Spleen (tissue), 11 donors: ENCODE results near the gene SMTN. TPM values are rescaled to one million over a fixed set of nuclear protein-coding genes. Genes with fewer than 3 reads are reported as not detected.

Experiments
- DNase-seq: peaks from one replicate; pipeline ENCODE4 v3.0.0-alpha.2; 2020
- H3K27ac ChIP-seq, 8 donors: fragments of 200-600 bp; sonication (generic) in 7 of 8; 1 replicate in 4 of 8; 2 replicates in 4 of 8; pipeline versions ENCODE4 v1.5.0 to v1.8.0; 2016 to 2021; ENCODE audit warnings: inconsistent platforms in 4 of 8, mild to moderate bottlenecking in 4 of 8, moderate library complexity in 1 of 8
- H3K27me3 ChIP-seq, 7 donors: fragments of 200-600 bp; sonication (generic) in 6 of 7; replicated peaks in 1 of 7; 1 replicate in 4 of 7; 2 replicates in 3 of 7; pipeline versions ENCODE4 v1.5.0 to v1.8.0; 2016 to 2021; ENCODE audit warnings: inconsistent platforms in 3 of 7, mild to moderate bottlenecking in 1 of 7
- H3K36me3 ChIP-seq, 6 donors: fragments of 200-600 bp; sonication (generic) in 5 of 6; 1 replicate in 4 of 6; 2 replicates in 2 of 6; pipeline versions ENCODE4 v1.5.0 to v1.8.0; 2016 to 2021; ENCODE audit warnings: inconsistent platforms in 2 of 6
- H3K4me1 ChIP-seq, 6 donors: fragments of 200-600 bp; sonication (generic) in 5 of 6; 1 replicate in 3 of 6; 2 replicates in 3 of 6; pipeline versions ENCODE4 v1.5.0 to v1.8.0; 2016 to 2021; ENCODE audit warnings: inconsistent platforms in 3 of 6
- H3K4me3 ChIP-seq, 8 donors: fragments of 200-600 bp; sonication (generic) in 7 of 8; 1 replicate in 4 of 8; 2 replicates in 4 of 8; pipeline versions ENCODE4 v1.5.0 to v1.8.0; 2016 to 2021; ENCODE audit warnings: inconsistent platforms in 4 of 8, mild to moderate bottlenecking in 4 of 8, moderate library complexity in 2 of 8
- H3K9me3 ChIP-seq, 8 donors: fragments of 200-600 bp; sonication (generic) in 7 of 8; 1 replicate in 4 of 8; 2 replicates in 4 of 8; pipeline versions ENCODE4 v1.5.0 to v1.8.0; 2016 to 2021; ENCODE audit warnings: inconsistent platforms in 4 of 8
- CTCF ChIP-seq, 11 experiments: fragments of 200-600 bp in 7 of 11; fragments of 450-650 bp in 4 of 11; sonication (generic) in 4 of 11; IDR thresholded peaks in 8 of 11; conservative IDR thresholded peaks in 3 of 11; 1 replicate in 7 of 11; 2 replicates in 4 of 11; pipeline versions ENCODE4 v1.4.0 to v1.8.0; 2016 to 2021; ENCODE audit warnings: antibody characterized with exemption in 11 of 11, inconsistent platforms in 4 of 11, mild to moderate bottlenecking in 1 of 11
- POLR2A ChIP-seq, 3 donors: fragments of 450-650 bp; IDR thresholded peaks; one replicate each; pipeline ENCODE4 v1.5.1; 2017; ENCODE audit warnings: antibody characterized with exemption in 3 of 3, mild to moderate bottlenecking in 1 of 3
- POLR2AphosphoS5 ChIP-seq, 3 donors: sonication (generic); formaldehyde crosslinking; IDR thresholded peaks; one replicate each; pipeline ENCODE4 v1.5.1; 2017; ENCODE audit warnings: antibody characterized with exemption in 3 of 3
- WGBS, 5 donors: extraction: QIAGEN DNeasy Blood & Tissue Kit in 3 of 5; methylation state at CpG; one replicate each; pipeline versions ENCODE4 v1.1.5 to v1.1.7; 2013 to 2018; 5-methylcytosine and 5-hydroxymethylcytosine counted together
- intact Hi-C: fragments of 100-400 bp; cut with DNase I; formaldehyde crosslinking; loops from one replicate; pipeline ENCODE4 v1.15.0; 2023; ENCODE audit warnings: low total_unique reads
- polyA plus RNA-seq, 3 donors: library from polyadenylated mRNA; stranded (reverse); fragments of 200-250 nt; gene quantifications; one replicate each; pipeline ENCODE4 v1.2.1, GENCODE V29; 2013
- total RNA-seq, 7 donors: library from RNA; depleted of rRNA in 3 of 7; stranded (reverse); fragments of >200 nt in 3 of 7; fragmentation: NEBNext Ultra II Directional in 4 of 7; extraction: Animal tissue kit (Norgen Biotek cat#: 25700) in 4 of 7; gene quantifications; one replicate each; pipeline versions ENCODE4 v1.1.0 to v1.2.1, GENCODE V29; 2016 to 2021
- donor health status: healthy with polysubstance abuse.
- donor health status: DM: no; HTN: no; CAD: no; lungs with moderate emphysema.
- donor health status: DM: no; HTN: no; CAD: no.
- donor health status: Bipolar disorder and iron deficiency.
- donor health status: healthy.
- donor health status: DM: no; HTN: no; CAD: no.
- donor health status: DM: yes; HTN: yes; CAD: no.

SMTN gene
- total and polyA plus RNA-seq, 10 donors: 21.2 to 230 (median 158) TPM

- 42 to 64% (median 56%) methylated on average over 9 of the region's 9 CpGs for WGBS, 5 donors
- TF ChIP-seq CTCF (IDR thresholded peaks at IDR 0.05 in 8 of 11, conservative IDR thresholded peaks at IDR 0.05 in 3 of 11) (no peak), POLR2A (IDR thresholded peaks at IDR 0.05) (no peak), POLR2AphosphoS5 (IDR thresholded peaks at IDR 0.05) (peak in 2 of 3 donors; percentile 78 to 83)
- Histone ChIP-seq H3K27me3 (no peaks in the 10 kb centered on the region), H3K4me1 (peaks cover 0 to 48% (median 15%) of the 10 kb centered on the region in 6 donors), H3K36me3 (no peaks in the 10 kb centered on the region), H3K27ac (peak overlapping the region in 7 of 8 donors; percentile 56 to 84 (median 75)), H3K4me3 (no peak overlapping the region), H3K9me3 (peaks cover 0 to 4% (median 0%) of the 10 kb centered on the region in 8 donors)
- no peak for DNase-seq
- intact Hi-C loops: no loop called here
These were observed 41.7 kb upstream of the SMTN start for GRCh38 chr22:31039393-31039792.

- Histone ChIP-seq H3K4me3 (no peak overlapping the region), H3K4me1 (peaks cover 3 to 61% (median 22%) of the 10 kb centered on the region in 6 donors), H3K36me3 (no peaks in the 10 kb centered on the region), H3K27ac (peak overlapping the region in 7 of 8 donors; percentile 56 to 84 (median 75)), H3K9me3 (peaks cover 0 to 4% (median 0%) of the 10 kb centered on the region in 8 donors), H3K27me3 (no peaks in the 10 kb centered on the region)
- DNase-seq: no peak
- TF ChIP-seq POLR2AphosphoS5 (IDR thresholded peaks at IDR 0.05) (no peak), CTCF (IDR thresholded peaks at IDR 0.05 in 8 of 11, conservative IDR thresholded peaks at IDR 0.05 in 3 of 11) (no peak), POLR2A (IDR thresholded peaks at IDR 0.05) (no peak)
- WGBS, 5 donors: 83 to 90% (median 87%) methylated on average over 3 of the region's 3 CpGs
- intact Hi-C loops: no loop called here
These were observed 40.3 kb upstream of the SMTN start for GRCh38 chr22:31040542-31041398.

- TF ChIP-seq CTCF (IDR thresholded peaks at IDR 0.05 in 8 of 11, conservative IDR thresholded peaks at IDR 0.05 in 3 of 11) (no peak), POLR2A (IDR thresholded peaks at IDR 0.05) (no peak), POLR2AphosphoS5 (IDR thresholded peaks at IDR 0.05) (peak in 2 of 3 donors; percentile 66 to 69)
- Histone ChIP-seq H3K27me3 (no peaks in the 10 kb centered on the region), H3K36me3 (no peaks in the 10 kb centered on the region), H3K9me3 (peaks cover 0 to 4% (median 0%) of the 10 kb centered on the region in 8 donors), H3K4me1 (peaks cover 6 to 55% (median 27%) of the 10 kb centered on the region in 6 donors), H3K27ac (peak overlapping the region in 7 of 8 donors; percentile 65 to 84 (median 72)), H3K4me3 (no peak overlapping the region)
- no peak for DNase-seq
- 62 to 83% (median 80%) methylated on average over 13 of the region's 13 CpGs for WGBS, 5 donors
- intact Hi-C loops: no loop called here
These were observed 36.8 kb upstream of the SMTN start for GRCh38 chr22:31044262-31044861.
